ENCODE results near the gene ART4. TPM values are rescaled to one million over a fixed set of nuclear protein-coding genes. Genes with fewer than 3 reads are reported as not detected.

Gene ART4
- total and polyA plus RNA-seq, 9 donors, result 0.05 to 5.6 (median 0.46) TPM

GRCh38 chr12:14871886-14872285, 28.6 kb upstream of the ART4 start:
- no peak for DNase-seq
- intact Hi-C loops (cut with DNase I), result no loop called here
- WGBS, 3 donors, result 50 to 52% (median 52%) methylated on average over 1 of the region's 1 CpG

GRCh38 chr12:14871247-14871646, 27.9 kb upstream of the ART4 start:
- no peaks in the 10 kb centered on the region for H3K27me3 ChIP-seq
- H3K9me3 ChIP-seq, result no peaks in the 10 kb centered on the region
- H3K36me3 ChIP-seq, result no peaks in the 10 kb centered on the region
- no peaks in the 10 kb centered on the region for H3K4me1 ChIP-seq (ENCODE audit: insufficient read depth)
- intact Hi-C loops (cut with DNase I), result no loop called here
- TF ChIP-seq EP300 (IDR thresholded peaks at IDR 0.05) (no peak), POLR2A (IDR thresholded peaks at IDR 0.05) (no peak), CTCF (IDR thresholded peaks at IDR 0.05) (no peak)
- WGBS, 3 donors, result 92 to 95% (median 94%) methylated on average over 1 of the region's 1 CpG
- H3K27ac ChIP-seq, result no peak overlapping the region
- H3K4me3 ChIP-seq, result no peak overlapping the region
- no peak for DNase-seq

More at GRCh38 chr12:14871886-14872285, 28.6 kb upstream of the ART4 start:
- Histone ChIP-seq H3K27ac (no peak overlapping the region), H3K4me3 (no peak overlapping the region), H3K36me3 (no peaks in the 10 kb centered on the region), H3K27me3 (no peaks in the 10 kb centered on the region), H3K4me1 (ENCODE audit: insufficient read depth) (no peaks in the 10 kb centered on the region), H3K9me3 (no peaks in the 10 kb centered on the region)
- TF ChIP-seq EP300 (IDR thresholded peaks at IDR 0.05), result no peak
- TF ChIP-seq CTCF (IDR thresholded peaks at IDR 0.05), result no peak
- no peak for TF ChIP-seq POLR2A (IDR thresholded peaks at IDR 0.05)

GRCh38 chr12:14868916-14869506, 25.7 kb upstream of the ART4 start:
- 91 to 94% (median 91%) methylated on average over 3 of the region's 3 CpGs for WGBS, 3 donors
- intact Hi-C loops (cut with DNase I), result no loop called here
- no peak for TF ChIP-seq EP300 (IDR thresholded peaks at IDR 0.05)
- TF ChIP-seq CTCF (IDR thresholded peaks at IDR 0.05), result no peak
- TF ChIP-seq POLR2A (IDR thresholded peaks at IDR 0.05), result no peak
- Histone ChIP-seq H3K36me3 (no peaks in the 10 kb centered on the region), H3K4me1 (ENCODE audit: insufficient read depth) (no peaks in the 10 kb centered on the region), H3K4me3 (no peak overlapping the region), H3K27ac (no peak overlapping the region), H3K27me3 (no peaks in the 10 kb centered on the region), H3K9me3 (no peaks in the 10 kb centered on the region)
- no peak for DNase-seq

- H3K4me3 ChIP-seq, result no peak overlapping the region
- TF ChIP-seq CTCF (IDR thresholded peaks at IDR 0.05), result no peak
- no peak for TF ChIP-seq POLR2A (IDR thresholded peaks at IDR 0.05)
- TF ChIP-seq EP300 (IDR thresholded peaks at IDR 0.05), result no peak
- no peak for DNase-seq
- H3K27me3 ChIP-seq, result no peaks in the 10 kb centered on the region
- no peak overlapping the region for H3K27ac ChIP-seq
- H3K4me1 ChIP-seq (ENCODE audit: insufficient read depth), result no peaks in the 10 kb centered on the region
- intact Hi-C loops (cut with DNase I), result no loop called here
- no peaks in the 10 kb centered on the region for H3K9me3 ChIP-seq
- H3K36me3 ChIP-seq, result no peaks in the 10 kb centered on the region
Observed at GRCh38 chr12:14860490-14860889, 17.2 kb upstream of the ART4 start.

Measured in ovary (tissue), 9 donors.